Measurements from ENCODE around the gene RFX3. TPM values are rescaled to one million over a fixed set of nuclear protein-coding genes. Genes with fewer than 3 reads are reported as not detected.

RFX3 gene
- total and polyA plus RNA-seq, 2 donors (not counting 1 experiment from before 2014, with no cell fraction given) = 2.8 to 3.1 TPM

- no peak for TF ChIP-seq CTCF (conservative IDR thresholded peaks at IDR 0.05 in 1 of 2, IDR thresholded peaks at IDR 0.05 in 1 of 2; ENCODE audit: low read depth in 1 of 2, low read length in 2 of 2)
- no peak for TF ChIP-seq EZH2 (IDR thresholded peaks at IDR 0.05; ENCODE audit: low read length, missing control alignments)
- Histone ChIP-seq H4K20me1 (ENCODE audit: control insufficient read depth, extremely low read depth, insufficient read depth, low read length) (no peaks in the 10 kb centered on the region), H3K79me2 (ENCODE audit: control insufficient read depth, insufficient read depth, low read length) (no peaks in the 10 kb centered on the region), H3K4me3 (replicated peaks in 1 of 4; ENCODE audit: control extremely low read depth in 1 of 4, insufficient read depth in 1 of 4, low read depth in 3 of 4, low read length in 4 of 4) (no peak overlapping the region), H3K27ac (ENCODE audit: insufficient read depth, low read length) (no peak overlapping the region), H3K36me3 (ENCODE audit: control insufficient read depth, insufficient read depth, low read length) (no peaks in the 10 kb centered on the region), H2AFZ (ENCODE audit: low read length) (no peak overlapping the region), H3K27me3 (ENCODE audit: control insufficient read depth, insufficient read depth, low read length) (no peaks in the 10 kb centered on the region), H3K9ac (ENCODE audit: insufficient read depth, low read length) (no peak overlapping the region), H3K4me2 (ENCODE audit: extremely low read depth, insufficient read depth, low read length) (no peak overlapping the region), H3K4me1 (ENCODE audit: control insufficient read depth, extremely low read depth, insufficient read depth, low read length) (no peaks in the 10 kb centered on the region), H3K9me3 (ENCODE audit: control insufficient read depth, insufficient read depth, low read depth, low read length) (no peaks in the 10 kb centered on the region)
- DNase-seq (ENCODE audit: low read depth in 2 of 2) = no peak
These were observed 10.4 kb downstream of the RFX3 start for GRCh38 chr9:3515405-3515804.

- Histone ChIP-seq H3K4me2 (ENCODE audit: extremely low read depth, insufficient read depth, low read length) (no peak overlapping the region), H3K79me2 (ENCODE audit: control insufficient read depth, insufficient read depth, low read length) (no peaks in the 10 kb centered on the region)
These were observed 11.0 kb downstream of the RFX3 start for GRCh38 chr9:3514786-3515185.

GRCh38 chr9:3513265-3513818 is 12.5 kb downstream of the RFX3 start:
- no peak overlapping the region for H3K9ac ChIP-seq (ENCODE audit: insufficient read depth, low read length)
- TF ChIP-seq EZH2 (IDR thresholded peaks at IDR 0.05; ENCODE audit: low read length, missing control alignments) (no peak), CTCF (conservative IDR thresholded peaks at IDR 0.05 in 1 of 2, IDR thresholded peaks at IDR 0.05 in 1 of 2; ENCODE audit: low read depth in 1 of 2, low read length in 2 of 2) (no peak)
- H3K4me2 ChIP-seq (ENCODE audit: extremely low read depth, insufficient read depth, low read length) = no peak overlapping the region
- no peak for DNase-seq (ENCODE audit: low read depth in 2 of 2)
- H4K20me1 ChIP-seq (ENCODE audit: control insufficient read depth, extremely low read depth, insufficient read depth, low read length) = no peaks in the 10 kb centered on the region
- H3K4me3 ChIP-seq (replicated peaks in 1 of 4; ENCODE audit: control extremely low read depth in 1 of 4, insufficient read depth in 1 of 4, low read depth in 3 of 4, low read length in 4 of 4) = no peak overlapping the region
- H3K27ac ChIP-seq (ENCODE audit: insufficient read depth, low read length) = no peak overlapping the region
- no peaks in the 10 kb centered on the region for H3K4me1 ChIP-seq (ENCODE audit: control insufficient read depth, extremely low read depth, insufficient read depth, low read length)
- H3K9me3 ChIP-seq (ENCODE audit: control insufficient read depth, insufficient read depth, low read depth, low read length) = no peaks in the 10 kb centered on the region
- no peaks in the 10 kb centered on the region for H3K36me3 ChIP-seq (ENCODE audit: control insufficient read depth, insufficient read depth, low read length)
- no peaks in the 10 kb centered on the region for H3K27me3 ChIP-seq (ENCODE audit: control insufficient read depth, insufficient read depth, low read length)
- H2AFZ ChIP-seq (ENCODE audit: low read length) = no peak overlapping the region
- no peaks in the 10 kb centered on the region for H3K79me2 ChIP-seq (ENCODE audit: control insufficient read depth, insufficient read depth, low read length)

More at GRCh38 chr9:3514786-3515185, 11.0 kb downstream of the RFX3 start:
- no peak overlapping the region for H2AFZ ChIP-seq (ENCODE audit: low read length)
- H3K4me1 ChIP-seq (ENCODE audit: control insufficient read depth, extremely low read depth, insufficient read depth, low read length) = no peaks in the 10 kb centered on the region
- DNase-seq (ENCODE audit: low read depth in 2 of 2) = no peak
- H3K27me3 ChIP-seq (ENCODE audit: control insufficient read depth, insufficient read depth, low read length) = no peaks in the 10 kb centered on the region
- H3K36me3 ChIP-seq (ENCODE audit: control insufficient read depth, insufficient read depth, low read length) = no peaks in the 10 kb centered on the region
- no peak overlapping the region for H3K27ac ChIP-seq (ENCODE audit: insufficient read depth, low read length)
- TF ChIP-seq EZH2 (IDR thresholded peaks at IDR 0.05; ENCODE audit: low read length, missing control alignments) (no peak), CTCF (conservative IDR thresholded peaks at IDR 0.05 in 1 of 2, IDR thresholded peaks at IDR 0.05 in 1 of 2; ENCODE audit: low read depth in 1 of 2, low read length in 2 of 2) (no peak)
- no peak overlapping the region for H3K9ac ChIP-seq (ENCODE audit: insufficient read depth, low read length)
- H3K9me3 ChIP-seq (ENCODE audit: control insufficient read depth, insufficient read depth, low read depth, low read length) = no peaks in the 10 kb centered on the region
- no peak overlapping the region for H3K4me3 ChIP-seq (replicated peaks in 1 of 4; ENCODE audit: control extremely low read depth in 1 of 4, insufficient read depth in 1 of 4, low read depth in 3 of 4, low read length in 4 of 4)
- no peaks in the 10 kb centered on the region for H4K20me1 ChIP-seq (ENCODE audit: control insufficient read depth, extremely low read depth, insufficient read depth, low read length)
